NT2/D1 (cell line): Measurements from ENCODE around the gene USB1.

ENCODE experiments used
- DNase-seq: peaks from one replicate; pipeline ENCODE4 v3.0.0-alpha.2; 2011; ENCODE audit warnings: low read depth, low spot score
- H3K27me3 ChIP-seq: 2 replicates; pipeline ENCODE4 v1.6.0; 2011; ENCODE audit warnings: mild to moderate bottlenecking; ENCODE audit not compliant: insufficient read length, insufficient read depth
- H3K36me3 ChIP-seq: 2 replicates; pipeline ENCODE4 v1.6.1; 2011; ENCODE audit warnings: mild to moderate bottlenecking, low read length, mixed read lengths; ENCODE audit not compliant: insufficient read depth, insufficient read length
- H3K4me1 ChIP-seq: 2 replicates; pipeline ENCODE4 v1.5.1; 2011; ENCODE audit not compliant: insufficient read depth, insufficient read length
- H3K4me3 ChIP-seq: 2 replicates; pipeline ENCODE4 v1.5.1; 2011; ENCODE audit warnings: low read depth; ENCODE audit not compliant: insufficient read length
- H3K9ac ChIP-seq: 2 replicates; pipeline ENCODE4 v1.6.0; 2011; ENCODE audit warnings: low read depth; ENCODE audit not compliant: insufficient read length
- H3K9me3 ChIP-seq: 2 replicates; pipeline ENCODE4 v1.5.1; 2011; ENCODE audit warnings: mild to moderate bottlenecking, low read length; ENCODE audit not compliant: insufficient read depth
- SUZ12 ChIP-seq: IDR thresholded peaks from 2 replicates; pipeline ENCODE4 v1.6.1; 2011; ENCODE audit not compliant: insufficient read length, insufficient read depth; ENCODE audit errors: extremely low read depth
- YY1 ChIP-seq: IDR thresholded peaks from 2 replicates; pipeline ENCODE4 v1.6.1; 2011; ENCODE audit not compliant: insufficient read length, insufficient read depth
- ZNF274 ChIP-seq: IDR thresholded peaks from 2 replicates; pipeline ENCODE4 v1.6.1; 2011; ENCODE audit warnings: mild to moderate bottlenecking, low read depth, low read length

Gene USB1

GRCh38 chr16:58054289-58054688, 53.1 kb downstream of the USB1 start:
- Histone ChIP-seq H3K27me3 (no peaks in the 10 kb centered on the region), H3K9me3 (no peaks in the 10 kb centered on the region), H3K36me3 (no peaks in the 10 kb centered on the region), H3K9ac (no peak overlapping the region), H3K4me3 (no peak overlapping the region), H3K4me1 (peaks cover 10% of the 10 kb centered on the region)
- no peak for DNase-seq
- no peak for TF ChIP-seq SUZ12
- TF ChIP-seq YY1, result no peak
- no peak for TF ChIP-seq ZNF274

GRCh38 chr16:58056580-58056979, 55.4 kb downstream of the USB1 start:
- DNase-seq, result no peak
- Histone ChIP-seq H3K36me3 (no peaks in the 10 kb centered on the region), H3K27me3 (no peaks in the 10 kb centered on the region), H3K4me1 (peaks cover 4% of the 10 kb centered on the region), H3K9ac (no peak overlapping the region), H3K4me3 (no peak overlapping the region), H3K9me3 (no peaks in the 10 kb centered on the region)
- TF ChIP-seq SUZ12, result no peak
- no peak for TF ChIP-seq YY1
- TF ChIP-seq ZNF274, result no peak

- Histone ChIP-seq H3K4me3 (no peak overlapping the region), H3K9ac (no peak overlapping the region), H3K36me3 (no peaks in the 10 kb centered on the region), H3K4me1 (peaks cover 1% of the 10 kb centered on the region), H3K27me3 (no peaks in the 10 kb centered on the region), H3K9me3 (no peaks in the 10 kb centered on the region)
- no peak for DNase-seq
- TF ChIP-seq ZNF274, result no peak
- no peak for TF ChIP-seq YY1
- TF ChIP-seq SUZ12, result no peak
Measured at GRCh38 chr16:58057121-58057520, 55.9 kb downstream of the USB1 start.

GRCh38 chr16:58057784-58058183, 56.6 kb downstream of the USB1 start:
- Histone ChIP-seq H3K9me3 (no peaks in the 10 kb centered on the region), H3K36me3 (no peaks in the 10 kb centered on the region), H3K4me3 (no peak overlapping the region), H3K4me1 (no peaks in the 10 kb centered on the region), H3K9ac (no peak overlapping the region), H3K27me3 (no peaks in the 10 kb centered on the region)
- no peak for TF ChIP-seq SUZ12
- TF ChIP-seq ZNF274, result no peak
- no peak for TF ChIP-seq YY1
- no peak for DNase-seq

GRCh38 chr16:58062821-58063220, 61.6 kb downstream of the USB1 start:
- H3K9me3 ChIP-seq, result no peaks in the 10 kb centered on the region
- no peak for DNase-seq
- H3K27me3 ChIP-seq, result no peaks in the 10 kb centered on the region
- no peak overlapping the region for H3K9ac ChIP-seq
- no peak overlapping the region for H3K4me3 ChIP-seq
- TF ChIP-seq ZNF274 (no peak), YY1 (no peak), SUZ12 (no peak)
- peaks cover 4% of the 10 kb centered on the region for H3K4me1 ChIP-seq
- no peaks in the 10 kb centered on the region for H3K36me3 ChIP-seq

GRCh38 chr16:58063377-58064076, 62.3 kb downstream of the USB1 start:
- no peak overlapping the region for H3K4me3 ChIP-seq
- H3K9ac ChIP-seq, result no peak overlapping the region
- no peak for TF ChIP-seq YY1
- TF ChIP-seq SUZ12, result no peak
- no peak for TF ChIP-seq ZNF274
- peaks cover 4% of the 10 kb centered on the region for H3K4me1 ChIP-seq
- no peak for DNase-seq
- no peaks in the 10 kb centered on the region for H3K27me3 ChIP-seq
- no peaks in the 10 kb centered on the region for H3K9me3 ChIP-seq
- no peaks in the 10 kb centered on the region for H3K36me3 ChIP-seq

- TF ChIP-seq YY1, result no peak
- no peak for TF ChIP-seq SUZ12
- no peak for TF ChIP-seq ZNF274
- no peak for DNase-seq
Measured at GRCh38 chr16:58070585-58070984, 69.4 kb downstream of the USB1 start.

More at GRCh38 chr16:58070585-58070984, 69.4 kb downstream of the USB1 start:
- Histone ChIP-seq H3K27me3 (no peaks in the 10 kb centered on the region), H3K9ac (no peak overlapping the region), H3K4me3 (no peak overlapping the region), H3K36me3 (no peaks in the 10 kb centered on the region), H3K4me1 (no peaks in the 10 kb centered on the region), H3K9me3 (no peaks in the 10 kb centered on the region; the same call in 1 of the 2 replicates)
